Body of pancreas (tissue), 4 donors: ENCODE data around the gene STIM2. TPM values are rescaled to one million over a fixed set of nuclear protein-coding genes. Genes with fewer than 3 reads are reported as not detected.

Experiments used
- ATAC-seq: fragments of 150-250 bp; one replicate; pipeline ENCODE4 v1.9.1; 2016
- DNase-seq, 4 donors: peaks; one replicate each; pipeline ENCODE4 v3.0.0-alpha.2; 2019
- H3K27ac ChIP-seq, 4 donors: fragments of 200-600 bp; sonication (generic); 1 replicate in 3 of 4; 2 replicates in 1 of 4; pipeline versions ENCODE4 v1.5.1 to v1.6.1; 2016 to 2019; ENCODE audit warnings: mild to moderate bottlenecking in 1 of 4, mixed read lengths in 1 of 4, moderate library complexity in 1 of 4
- H3K27me3 ChIP-seq, 2 donors: fragments of 200-600 bp; sonication (generic); one replicate each; pipeline ENCODE4 v1.6.0; 2016; ENCODE audit warnings: mild to moderate bottlenecking in 1 of 2
- H3K36me3 ChIP-seq, 2 donors: fragments of 200-600 bp; sonication (generic); replicated peaks in 1 of 2; 2 replicates each; pipeline ENCODE4 v1.5.1; 2016; ENCODE audit warnings: low read depth in 2 of 2; ENCODE audit not compliant: insufficient read depth in 1 of 2
- H3K4me1 ChIP-seq: fragments of 200-600 bp; sonication (generic); one replicate; pipeline ENCODE4 v1.6.0; 2016
- H3K4me3 ChIP-seq, 2 donors: fragments of 200-600 bp; sonication (generic); 1 replicate in 1 of 2; 2 replicates in 1 of 2; pipeline ENCODE4 v1.5.1; 2016 to 2019
- H3K9me3 ChIP-seq, 3 donors: fragments of 200-600 bp; sonication (generic); 1 replicate in 2 of 3; 2 replicates in 1 of 3; pipeline ENCODE4 v1.5.1; 2016
- CTCF ChIP-seq, 7 experiments: fragments of 450-650 bp in 4 of 7; fragments of 200-600 bp in 3 of 7; sonication (generic) in 3 of 7; IDR thresholded peaks; one replicate each; pipeline ENCODE4 v1.5.1; 2016 to 2019; ENCODE audit warnings: antibody characterized with exemption in 7 of 7
- POLR2A ChIP-seq, 3 donors: fragments of 450-650 bp; IDR thresholded peaks; one replicate each; pipeline ENCODE4 v1.6.1; 2016; ENCODE audit warnings: antibody characterized with exemption in 3 of 3, mild to moderate bottlenecking in 2 of 3
- WGBS, 2 donors: methylation state at CpG; one replicate each; pipeline ENCODE4 v1.1.5; 2017; 5-methylcytosine and 5-hydroxymethylcytosine counted together
- intact Hi-C: fragments of 100-400 bp; cut with DNase I; formaldehyde crosslinking; loops from one replicate; pipeline ENCODE4 v1.15.1; 2023
- total RNA-seq, 2 donors: library from RNA; depleted of rRNA; stranded (reverse); fragments of >200 nt; gene quantifications; one replicate each; pipeline ENCODE4 v1.1.0, GENCODE V29; 2016

STIM2 gene
- total RNA-seq, 2 donors from 2014 or later: 10.9 to 53.4 TPM

GRCh38 chr4:27018076-27018475, 157.4 kb downstream of the STIM2 start:
- ATAC-seq (no peak), DNase-seq (no peak)
- Histone ChIP-seq H3K27me3 (no peaks in the 10 kb centered on the region), H3K36me3 (peaks cover 0 to 4% of the 10 kb centered on the region in 2 donors), H3K4me3 (no peak overlapping the region), H3K9me3 (no peaks in the 10 kb centered on the region), H3K27ac (no peak overlapping the region), H3K4me1 (no peaks in the 10 kb centered on the region)
- intact Hi-C loops: no loop called here
- WGBS, 2 donors: 91 to 94% methylated on average over 5 of the region's 5 CpGs
- no peak for TF ChIP-seq POLR2A (IDR thresholded peaks at IDR 0.05)

- Histone ChIP-seq H3K27me3 (no peaks in the 10 kb centered on the region), H3K27ac (no peak overlapping the region), H3K4me1 (no peaks in the 10 kb centered on the region), H3K9me3 (no peaks in the 10 kb centered on the region), H3K4me3 (no peak overlapping the region), H3K36me3 (peaks cover 0 to 4% of the 10 kb centered on the region in 2 donors)
- 83 to 95% methylated on average over 1 of the region's 1 CpG for WGBS, 2 donors
- TF ChIP-seq CTCF (IDR thresholded peaks at IDR 0.05) (no peak), POLR2A (IDR thresholded peaks at IDR 0.05) (no peak)
- intact Hi-C loops: no loop called here
- ATAC-seq (no peak), DNase-seq (no peak)
Observed at GRCh38 chr4:27018910-27019309, 158.3 kb downstream of the STIM2 start.

- 91 to 97% methylated on average over 1 of the region's 1 CpG for whole genome bisulfite sequencing, 2 donors
- ATAC-seq: no peak
- no peak overlapping the region for H3K27ac ChIP-seq
- H3K36me3 ChIP-seq: peaks cover 0 to 4% of the 10 kb centered on the region in 2 donors
- no peak for DNase-seq
- H3K4me3 ChIP-seq: no peak overlapping the region
- no peaks in the 10 kb centered on the region for H3K9me3 ChIP-seq
- H3K27me3 ChIP-seq: no peaks in the 10 kb centered on the region
- TF ChIP-seq CTCF (IDR thresholded peaks at IDR 0.05) (no peak), POLR2A (IDR thresholded peaks at IDR 0.05) (no peak)
- no peaks in the 10 kb centered on the region for H3K4me1 ChIP-seq
- intact Hi-C loops: no loop called here
Observed at GRCh38 chr4:27019766-27020165, 159.1 kb downstream of the STIM2 start.

GRCh38 chr4:27020203-27020602, 159.6 kb downstream of the STIM2 start:
- H3K27ac ChIP-seq: no peak overlapping the region
- no peaks in the 10 kb centered on the region for H3K9me3 ChIP-seq
- intact Hi-C loops: no loop called here
- ATAC-seq (peak; percentile 55), DNase-seq (no peak)
- no peaks in the 10 kb centered on the region for H3K27me3 ChIP-seq
- TF ChIP-seq POLR2A (IDR thresholded peaks at IDR 0.05): no peak
- TF ChIP-seq CTCF (IDR thresholded peaks at IDR 0.05): no peak
- no peak overlapping the region for H3K4me3 ChIP-seq
- 73 to 80% methylated on average over 4 of the region's 4 CpGs for WGBS, 2 donors
- no peaks in the 10 kb centered on the region for H3K4me1 ChIP-seq
- peaks cover 0 to 4% of the 10 kb centered on the region in 2 donors for H3K36me3 ChIP-seq

- no peaks in the 10 kb centered on the region for H3K9me3 ChIP-seq
- TF ChIP-seq CTCF (IDR thresholded peaks at IDR 0.05) (no peak), POLR2A (IDR thresholded peaks at IDR 0.05) (no peak)
- intact Hi-C loops: no loop called here
- H3K4me1 ChIP-seq: no peaks in the 10 kb centered on the region
- H3K4me3 ChIP-seq: no peak overlapping the region
- no peak overlapping the region for H3K27ac ChIP-seq
- no peaks in the 10 kb centered on the region for H3K27me3 ChIP-seq
- no peak for ATAC-seq
- peaks cover 0 to 4% of the 10 kb centered on the region in 2 donors for H3K36me3 ChIP-seq
- DNase-seq: peak in 2 of 4 donors; percentile 32 to 40
Observed at GRCh38 chr4:27020603-27021002, 160.0 kb downstream of the STIM2 start.
